ENCODE results near the gene CUL4A.
"Not testable (repeated sequence)": the region's sequence is repeated elsewhere in the genome, so short reads cannot be mapped to it uniquely, and the experiment has no call there.

CUL4A gene

GRCh38 chr13:113209759-113210421 lies 477 bp downstream of the CUL4A start:
- DNase-seq = peak; percentile 75

- DNase-seq = no peak
Measured at GRCh38 chr13:113210833-113211232, 1.4 kb downstream of the CUL4A start.

GRCh38 chr13:113211774-113212173 lies 2.4 kb downstream of the CUL4A start:
- peak; percentile 30 for DNase-seq

GRCh38 chr13:113216254-113217048 lies 7.0 kb downstream of the CUL4A start:
- no peak for DNase-seq

- DNase-seq = no peak
Measured at GRCh38 chr13:113218586-113218985, 9.2 kb downstream of the CUL4A start.

- no peak for DNase-seq
Measured at GRCh38 chr13:113219256-113219940, 10.0 kb downstream of the CUL4A start.

GRCh38 chr13:113220141-113220598 lies 10.8 kb downstream of the CUL4A start:
- no peak for DNase-seq

GRCh38 chr13:113220877-113221276 lies 11.5 kb downstream of the CUL4A start:
- DNase-seq = no peak

GRCh38 chr13:113223070-113223469 lies 13.7 kb downstream of the CUL4A start:
- no peak for DNase-seq

- DNase-seq = no peak
Measured at GRCh38 chr13:113224486-113224885, 15.1 kb downstream of the CUL4A start.

GRCh38 chr13:113225515-113225914 lies 16.1 kb downstream of the CUL4A start:
- DNase-seq = no peak

- no peak for DNase-seq
Measured at GRCh38 chr13:113226873-113227450, 17.5 kb downstream of the CUL4A start.

GRCh38 chr13:113229161-113229560 lies 19.7 kb downstream of the CUL4A start:
- no peak for DNase-seq

GRCh38 chr13:113229791-113230190 lies 20.4 kb downstream of the CUL4A start:
- no peak for DNase-seq

- DNase-seq = no peak
Measured at GRCh38 chr13:113231306-113232207, 22.1 kb downstream of the CUL4A start.

GRCh38 chr13:113232208-113233003 lies 23.0 kb downstream of the CUL4A start:
- DNase-seq = no peak

- DNase-seq = no peak
Measured at GRCh38 chr13:113233101-113233500, 23.7 kb downstream of the CUL4A start.

- no peak for DNase-seq
Measured at GRCh38 chr13:113238536-113238935, 29.1 kb downstream of the CUL4A start.

- no peak for DNase-seq
Measured at GRCh38 chr13:113239357-113239756, 29.9 kb downstream of the CUL4A start.

- DNase-seq = no peak
Measured at GRCh38 chr13:113239986-113240385, 30.6 kb downstream of the CUL4A start.

GRCh38 chr13:113241623-113242022 lies 32.2 kb downstream of the CUL4A start:
- DNase-seq = not testable (repeated sequence)

All from activated naive CD4-positive, alpha-beta T cell treated with anti-CD3 and anti-CD28 coated beads, Interleukin-2, amount 50 U/mL, for 16 hours (primary cell).